Measurements from ENCODE around the gene POGZ. TPM values are rescaled to one million over a fixed set of nuclear protein-coding genes. Genes with fewer than 3 reads are reported as not detected.

POGZ gene
- total RNA-seq, 4 donors from 2014 or later = 29.3 to 87.3 (median 57.3) TPM

GRCh38 chr1:151386002-151386401 lies 73.3 kb downstream of the POGZ start:
- Histone ChIP-seq H3K4me3 (no peak overlapping the region), H3K36me3 (no peaks in the 10 kb centered on the region), H3K27ac (no peak overlapping the region), H3K4me1 (peaks cover 2% of the 10 kb centered on the region), H3K9me3 (no peaks in the 10 kb centered on the region), H3K27me3 (no peaks in the 10 kb centered on the region)
- no peak for DNase-seq (ENCODE audit: low spot score in 2 of 2)
- 93% methylated on average over 2 of the region's 2 CpGs for WGBS
- TF ChIP-seq POLR2A (IDR thresholded peaks at IDR 0.05) = no peak
- TF ChIP-seq, protein P1, sequence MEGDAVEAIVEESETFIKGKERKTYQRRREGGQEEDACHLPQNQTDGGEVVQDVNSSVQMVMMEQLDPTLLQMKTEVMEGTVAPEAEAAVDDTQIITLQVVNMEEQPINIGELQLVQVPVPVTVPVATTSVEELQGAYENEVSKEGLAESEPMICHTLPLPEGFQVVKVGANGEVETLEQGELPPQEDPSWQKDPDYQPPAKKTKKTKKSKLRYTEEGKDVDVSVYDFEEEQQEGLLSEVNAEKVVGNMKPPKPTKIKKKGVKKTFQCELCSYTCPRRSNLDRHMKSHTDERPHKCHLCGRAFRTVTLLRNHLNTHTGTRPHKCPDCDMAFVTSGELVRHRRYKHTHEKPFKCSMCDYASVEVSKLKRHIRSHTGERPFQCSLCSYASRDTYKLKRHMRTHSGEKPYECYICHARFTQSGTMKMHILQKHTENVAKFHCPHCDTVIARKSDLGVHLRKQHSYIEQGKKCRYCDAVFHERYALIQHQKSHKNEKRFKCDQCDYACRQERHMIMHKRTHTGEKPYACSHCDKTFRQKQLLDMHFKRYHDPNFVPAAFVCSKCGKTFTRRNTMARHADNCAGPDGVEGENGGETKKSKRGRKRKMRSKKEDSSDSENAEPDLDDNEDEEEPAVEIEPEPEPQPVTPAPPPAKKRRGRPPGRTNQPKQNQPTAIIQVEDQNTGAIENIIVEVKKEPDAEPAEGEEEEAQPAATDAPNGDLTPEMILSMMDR (IDR thresholded peaks at IDR 0.05) = no peak
- no peak for TF ChIP-seq EP300 (IDR thresholded peaks at IDR 0.05)

DNA sequence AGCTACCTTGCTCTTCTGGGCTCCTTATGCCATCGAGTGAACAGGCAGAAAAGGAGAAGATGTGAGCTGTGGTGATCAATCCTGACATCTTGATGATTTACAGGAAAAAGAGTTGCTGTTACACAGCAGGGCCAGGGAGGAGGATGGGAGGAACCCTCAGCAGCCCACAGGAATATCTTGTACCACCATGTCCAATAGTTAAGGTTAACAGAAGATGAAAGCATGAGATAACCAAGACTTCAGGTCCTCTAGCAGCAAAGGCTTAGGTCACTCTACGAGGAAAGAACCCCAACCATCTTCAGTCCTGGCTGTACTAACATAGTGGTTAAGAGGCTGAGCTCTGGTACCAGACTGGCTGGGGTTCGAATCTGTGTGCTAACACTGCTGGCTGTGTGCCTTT lies 74.7 kb downstream of the POGZ start:
- DNase-seq (ENCODE audit: low spot score in 2 of 2) = no peak
- H3K27ac ChIP-seq = no peak overlapping the region
- peaks cover 2% of the 10 kb centered on the region for H3K4me1 ChIP-seq
- H3K9me3 ChIP-seq = no peaks in the 10 kb centered on the region
- TF ChIP-seq, protein P1 (IDR thresholded peaks at IDR 0.05) = no peak
- TF ChIP-seq POLR2AphosphoS5 (IDR thresholded peaks at IDR 0.05) (no peak), POLR2A (IDR thresholded peaks at IDR 0.05) (no peak), EP300 (IDR thresholded peaks at IDR 0.05) (no peak)
- no peak overlapping the region for H3K4me3 ChIP-seq
- H3K36me3 ChIP-seq = no peaks in the 10 kb centered on the region
- no peaks in the 10 kb centered on the region for H3K27me3 ChIP-seq
- 62% methylated on average over 3 of the region's 3 CpGs for WGBS

DNA sequence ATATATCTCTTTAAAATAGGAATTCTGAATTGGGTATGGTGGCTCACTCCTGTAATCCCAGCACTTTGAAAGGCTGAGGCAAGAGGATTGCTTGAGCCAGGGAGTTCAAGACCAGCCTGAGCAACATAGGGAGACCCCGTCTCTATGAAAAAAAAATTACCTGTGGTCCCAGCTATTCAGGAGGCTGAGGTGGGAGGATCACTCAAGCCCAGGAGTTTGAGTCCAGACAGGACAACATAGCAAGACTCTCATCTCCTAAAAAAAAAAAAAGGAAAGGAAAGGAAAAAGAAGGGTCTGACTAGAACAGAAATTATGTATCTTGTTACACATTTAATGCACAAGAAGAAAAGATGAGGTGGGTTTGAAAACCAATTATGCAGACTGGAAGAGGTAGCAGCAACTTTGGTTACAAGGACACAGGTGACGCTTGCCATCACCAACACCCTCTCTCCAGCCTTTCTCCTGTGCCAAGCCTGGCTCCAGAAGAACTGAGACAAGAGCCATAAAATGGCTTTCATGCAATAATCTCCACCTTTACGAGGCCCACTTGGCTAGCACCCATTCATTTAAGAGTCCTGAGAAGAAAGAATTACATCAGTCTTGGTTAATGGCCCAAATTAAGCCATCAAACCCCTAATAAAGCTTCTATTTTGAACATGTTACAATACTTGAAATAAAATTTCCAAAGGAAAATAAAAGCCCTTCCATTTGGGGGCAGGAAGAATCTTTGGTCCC lies 82.0 kb downstream of the POGZ start:
- Histone ChIP-seq H3K9me3 (no peaks in the 10 kb centered on the region), H3K4me1 (peaks cover 9% of the 10 kb centered on the region), H3K36me3 (no peaks in the 10 kb centered on the region), H3K27me3 (no peaks in the 10 kb centered on the region), H3K4me3 (no peak overlapping the region), H3K27ac (no peak overlapping the region)
- DNase-seq (ENCODE audit: low spot score in 2 of 2) = no peak
- WGBS = 68% methylated on average over 3 of the region's 3 CpGs
- TF ChIP-seq, protein P1 (IDR thresholded peaks at IDR 0.05) = no peak
- TF ChIP-seq EP300 (IDR thresholded peaks at IDR 0.05) (no peak), POLR2A (IDR thresholded peaks at IDR 0.05) (no peak), POLR2AphosphoS5 (IDR thresholded peaks at IDR 0.05) (no peak)

- H3K4me1 ChIP-seq = peaks cover 38% of the 10 kb centered on the region
- TF ChIP-seq, protein P1 (IDR thresholded peaks at IDR 0.05) = no peak
- TF ChIP-seq POLR2AphosphoS5 (IDR thresholded peaks at IDR 0.05) = no peak
- no peak for TF ChIP-seq POLR2A (IDR thresholded peaks at IDR 0.05)
- TF ChIP-seq EP300 (IDR thresholded peaks at IDR 0.05) = no peak
Measured at GRCh38 chr1:151373196-151373595, 86.1 kb downstream of the POGZ start.

GRCh38 chr1:151372058-151372934 lies 87.0 kb downstream of the POGZ start, which contains the start of gene SELENBP1:
Gene SELENBP1 (minus strand): TSS chr1:151372705. CDS start chr1:151372641, 64 bp downstream.
- WGBS = 4% methylated on average over 9 of the region's 11 CpGs
- peak within 1 kb of the TSS; percentile 46 for H3K4me3 ChIP-seq
- H3K9me3 ChIP-seq = no peaks in the 10 kb centered on the region
- no peaks in the 10 kb centered on the region for H3K27me3 ChIP-seq
- H3K27ac ChIP-seq = peak within 1 kb of the TSS; percentile 64
- peaks cover 38% of the 10 kb centered on the region for H3K4me1 ChIP-seq
- peaks cover 5% of the 10 kb centered on the region for H3K36me3 ChIP-seq
- DNase-seq (ENCODE audit: low spot score in 2 of 2) = peak; percentile 80 to 90
- TF ChIP-seq POLR2A (IDR thresholded peaks at IDR 0.05) (peak in 1 of 2 donors; percentile 48), POLR2AphosphoS5 (IDR thresholded peaks at IDR 0.05) (no peak), EP300 (IDR thresholded peaks at IDR 0.05) (no peak)

More at GRCh38 chr1:151373196-151373595, 86.1 kb downstream of the POGZ start:
- Histone ChIP-seq H3K4me3 (no peak overlapping the region), H3K27ac (no peak overlapping the region), H3K36me3 (no peaks in the 10 kb centered on the region), H3K27me3 (no peaks in the 10 kb centered on the region), H3K9me3 (no peaks in the 10 kb centered on the region)
- WGBS = 81% methylated on average over 5 of the region's 14 CpGs
- no peak for DNase-seq (ENCODE audit: low spot score in 2 of 2)

Measured in suprapubic skin (tissue), 4 donors.